Liver (tissue), 9 donors: ENCODE data around the gene PSMD1. TPM values are rescaled to one million over a fixed set of nuclear protein-coding genes. Genes with fewer than 3 reads are reported as not detected.

Experiments
- DNase-seq: peaks from one replicate; pipeline ENCODE4 v3.0.0-alpha.2; 2017; ENCODE audit warnings: low spot score
- H3K27ac ChIP-seq, 2 donors: one replicate each; pipeline ENCODE4 v1.7.0; 2013; ENCODE audit warnings: inconsistent platforms in 2 of 2, low read length in 2 of 2, control low read depth in 1 of 2, low read depth in 1 of 2, mild to moderate bottlenecking in 1 of 2
- H3K27me3 ChIP-seq, 4 donors: one replicate each; pipeline versions ENCODE4 v1.6.1 to v1.7.0; 2013; ENCODE audit warnings: low read length in 3 of 4, inconsistent platforms in 1 of 4, mild to moderate bottlenecking in 1 of 4, moderate library complexity in 1 of 4; ENCODE audit not compliant: control insufficient read depth in 4 of 4, insufficient read depth in 4 of 4
- H3K36me3 ChIP-seq, 4 donors: one replicate each; pipeline versions ENCODE4 v1.6.1 to v1.7.0; 2013; ENCODE audit warnings: low read length in 3 of 4, mild to moderate bottlenecking in 3 of 4, low read depth in 1 of 4, moderate library complexity in 1 of 4; ENCODE audit not compliant: control insufficient read depth in 4 of 4, insufficient read depth in 3 of 4
- H3K4me1 ChIP-seq, 4 donors: one replicate each; pipeline versions ENCODE4 v1.6.1 to v1.7.0; 2013; ENCODE audit warnings: low read length in 3 of 4, mild to moderate bottlenecking in 3 of 4, moderate library complexity in 1 of 4; ENCODE audit not compliant: control insufficient read depth in 4 of 4, insufficient read depth in 4 of 4
- H3K4me3 ChIP-seq, 3 donors: one replicate each; pipeline versions ENCODE4 v1.6.1 to v1.7.0; 2013; ENCODE audit warnings: low read length in 3 of 3, control low read depth in 1 of 3, low read depth in 1 of 3, mild to moderate bottlenecking in 1 of 3
- H3K9ac ChIP-seq, 2 donors: one replicate each; pipeline ENCODE4 v1.7.0; 2013; ENCODE audit warnings: low read length in 2 of 2, mild to moderate bottlenecking in 2 of 2, moderate library complexity in 2 of 2, control low read depth in 1 of 2, low read depth in 1 of 2
- H3K9me3 ChIP-seq, 4 donors: one replicate each; pipeline versions ENCODE4 v1.6.1 to v1.7.0; 2013; ENCODE audit warnings: low read length in 3 of 4; ENCODE audit not compliant: control insufficient read depth in 4 of 4
- EGR1 ChIP-seq, 2 donors: IDR thresholded peaks; 2 replicates each; pipeline ENCODE4 v1.6.1; 2016 to 2018; ENCODE audit warnings: antibody characterized with exemption in 2 of 2, low read depth in 2 of 2
- FOXA1 ChIP-seq: IDR thresholded peaks from 2 replicates; pipeline ENCODE4 v1.6.1; 2016; ENCODE audit warnings: antibody characterized with exemption
- FOXA2 ChIP-seq: IDR thresholded peaks from 2 replicates; pipeline ENCODE4 v1.6.1; 2016; ENCODE audit warnings: antibody characterized with exemption
- GABPA ChIP-seq, 2 donors: IDR thresholded peaks in 1 of 2; conservative IDR thresholded peaks in 1 of 2; 2 replicates each; pipeline ENCODE4 v1.6.1; 2016; ENCODE audit warnings: antibody characterized with exemption in 2 of 2, mild to moderate bottlenecking in 1 of 2, moderate library complexity in 1 of 2
- HNF4A ChIP-seq, 2 donors: conservative IDR thresholded peaks; 2 replicates each; pipeline ENCODE4 v1.6.1; 2016; ENCODE audit warnings: antibody characterized with exemption in 2 of 2, mild to moderate bottlenecking in 2 of 2
- HNF4G ChIP-seq: IDR thresholded peaks from 2 replicates; pipeline ENCODE4 v1.6.1; 2016; ENCODE audit warnings: antibody characterized with exemption
- JUND ChIP-seq, 2 donors: IDR thresholded peaks; 2 replicates each; pipeline ENCODE4 v1.6.1; 2016; ENCODE audit warnings: antibody characterized with exemption in 2 of 2
- NR2F2 ChIP-seq: IDR thresholded peaks from 2 replicates; pipeline ENCODE4 v1.6.1; 2016; ENCODE audit warnings: antibody characterized with exemption
- RAD21 ChIP-seq, 2 donors: IDR thresholded peaks; 2 replicates each; pipeline ENCODE4 v1.6.1; 2016; ENCODE audit warnings: antibody characterized with exemption in 2 of 2, mild to moderate bottlenecking in 2 of 2
- RXRA ChIP-seq, 2 donors: IDR thresholded peaks; 2 replicates each; pipeline ENCODE4 v1.6.1; 2017 to 2018; ENCODE audit warnings: antibody characterized with exemption in 2 of 2, mild to moderate bottlenecking in 1 of 2
- SP1 ChIP-seq: IDR thresholded peaks from 2 replicates; pipeline ENCODE4 v1.6.1; 2018; ENCODE audit warnings: antibody characterized with exemption, mild to moderate bottlenecking
- TAF1 ChIP-seq: conservative IDR thresholded peaks from 2 replicates; pipeline ENCODE4 v1.6.1; 2016; ENCODE audit warnings: antibody characterized with exemption, mild to moderate bottlenecking
- YY1 ChIP-seq: IDR thresholded peaks from 2 replicates; pipeline ENCODE4 v1.6.1; 2016; ENCODE audit warnings: antibody characterized with exemption, mild to moderate bottlenecking
- WGBS: extraction: QIAGEN DNeasy Blood & Tissue Kit; methylation state at CpG from one replicate; pipeline ENCODE4 v1.1.7; 2013; 5-methylcytosine and 5-hydroxymethylcytosine counted together
- polyA plus RNA-seq, 2 donors: library from polyadenylated mRNA; stranded (reverse) in 1 of 2; unstranded in 1 of 2; fragments of 200-250 nt in 1 of 2; fragments of >200 nt in 1 of 2; fragmentation: Nextera tagmentation in 1 of 2; extraction: Ambion mirVana in 1 of 2; gene quantifications; one replicate each; pipeline versions ENCODE4 v1.2.1 to v1.2.3, GENCODE V29; 2013 to 2015
- total RNA-seq, 2 donors: library from RNA; depleted of rRNA; stranded (reverse); fragments of >200 nt; gene quantifications; one replicate each; pipeline ENCODE4 v1.2.3, GENCODE V29; 2014
- TF ChIP-seq, protein P1 (sequence below): IDR thresholded peaks from 2 replicates; pipeline ENCODE4 v1.6.1; 2016; ENCODE audit warnings: antibody characterized with exemption, mild to moderate bottlenecking
- TF ChIP-seq, protein P2 (sequence below): IDR thresholded peaks from 2 replicates; pipeline ENCODE4 v1.6.1; 2016; ENCODE audit warnings: antibody characterized with exemption
- TF ChIP-seq, protein P3 (sequence below): IDR thresholded peaks from 2 replicates; pipeline ENCODE4 v1.6.1; 2016; ENCODE audit warnings: antibody characterized with exemption
- TF ChIP-seq, protein P4 (sequence below): IDR thresholded peaks from 2 replicates; pipeline ENCODE4 v1.6.1; 2016; ENCODE audit warnings: antibody characterized with exemption
- TF ChIP-seq, protein P5 (sequence below): fragments of 150-350 bp; IDR thresholded peaks from 2 replicates; pipeline ENCODE4 v1.5.1; 2017; ENCODE audit warnings: improper control_type of control experiment, low read depth, low read length; ENCODE audit not compliant: missing input control
- donor health status: healthy.
- donor health status: healthy.
- donor health status: healthy.
- donor health status: healthy.
- donor health status: healthy.

PSMD1 gene
- total and polyA plus RNA-seq, 4 donors = 31.7 to 83.3 (median 68.1) TPM

DNA sequence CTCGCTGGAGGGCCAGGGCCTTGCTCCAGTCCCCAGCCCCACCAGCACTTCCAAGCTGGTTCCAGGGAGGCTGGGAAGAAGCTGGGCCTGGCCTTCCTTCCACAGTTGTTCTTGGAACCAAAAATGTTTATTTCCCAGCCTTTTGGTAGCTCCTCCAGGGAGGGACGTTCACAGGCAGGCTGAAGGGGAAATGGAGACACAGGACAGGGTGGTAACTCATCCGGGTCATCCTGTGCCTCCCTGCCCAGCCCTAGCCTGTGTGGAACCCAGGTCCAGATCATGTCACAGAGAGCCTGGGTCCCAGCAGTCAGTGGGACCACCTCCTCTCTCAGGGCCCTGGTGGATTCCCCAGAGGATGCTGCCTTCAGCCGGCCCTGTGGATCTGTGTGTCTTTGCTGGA lies 129.2 kb downstream of the PSMD1 start:
- TF ChIP-seq, protein P1, sequence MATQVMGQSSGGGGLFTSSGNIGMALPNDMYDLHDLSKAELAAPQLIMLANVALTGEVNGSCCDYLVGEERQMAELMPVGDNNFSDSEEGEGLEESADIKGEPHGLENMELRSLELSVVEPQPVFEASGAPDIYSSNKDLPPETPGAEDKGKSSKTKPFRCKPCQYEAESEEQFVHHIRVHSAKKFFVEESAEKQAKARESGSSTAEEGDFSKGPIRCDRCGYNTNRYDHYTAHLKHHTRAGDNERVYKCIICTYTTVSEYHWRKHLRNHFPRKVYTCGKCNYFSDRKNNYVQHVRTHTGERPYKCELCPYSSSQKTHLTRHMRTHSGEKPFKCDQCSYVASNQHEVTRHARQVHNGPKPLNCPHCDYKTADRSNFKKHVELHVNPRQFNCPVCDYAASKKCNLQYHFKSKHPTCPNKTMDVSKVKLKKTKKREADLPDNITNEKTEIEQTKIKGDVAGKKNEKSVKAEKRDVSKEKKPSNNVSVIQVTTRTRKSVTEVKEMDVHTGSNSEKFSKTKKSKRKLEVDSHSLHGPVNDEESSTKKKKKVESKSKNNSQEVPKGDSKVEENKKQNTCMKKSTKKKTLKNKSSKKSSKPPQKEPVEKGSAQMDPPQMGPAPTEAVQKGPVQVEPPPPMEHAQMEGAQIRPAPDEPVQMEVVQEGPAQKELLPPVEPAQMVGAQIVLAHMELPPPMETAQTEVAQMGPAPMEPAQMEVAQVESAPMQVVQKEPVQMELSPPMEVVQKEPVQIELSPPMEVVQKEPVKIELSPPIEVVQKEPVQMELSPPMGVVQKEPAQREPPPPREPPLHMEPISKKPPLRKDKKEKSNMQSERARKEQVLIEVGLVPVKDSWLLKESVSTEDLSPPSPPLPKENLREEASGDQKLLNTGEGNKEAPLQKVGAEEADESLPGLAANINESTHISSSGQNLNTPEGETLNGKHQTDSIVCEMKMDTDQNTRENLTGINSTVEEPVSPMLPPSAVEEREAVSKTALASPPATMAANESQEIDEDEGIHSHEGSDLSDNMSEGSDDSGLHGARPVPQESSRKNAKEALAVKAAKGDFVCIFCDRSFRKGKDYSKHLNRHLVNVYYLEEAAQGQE = no peak
- TF ChIP-seq RXRA (IDR thresholded peaks at IDR 0.05) = no peak
- TF ChIP-seq, protein P2, sequence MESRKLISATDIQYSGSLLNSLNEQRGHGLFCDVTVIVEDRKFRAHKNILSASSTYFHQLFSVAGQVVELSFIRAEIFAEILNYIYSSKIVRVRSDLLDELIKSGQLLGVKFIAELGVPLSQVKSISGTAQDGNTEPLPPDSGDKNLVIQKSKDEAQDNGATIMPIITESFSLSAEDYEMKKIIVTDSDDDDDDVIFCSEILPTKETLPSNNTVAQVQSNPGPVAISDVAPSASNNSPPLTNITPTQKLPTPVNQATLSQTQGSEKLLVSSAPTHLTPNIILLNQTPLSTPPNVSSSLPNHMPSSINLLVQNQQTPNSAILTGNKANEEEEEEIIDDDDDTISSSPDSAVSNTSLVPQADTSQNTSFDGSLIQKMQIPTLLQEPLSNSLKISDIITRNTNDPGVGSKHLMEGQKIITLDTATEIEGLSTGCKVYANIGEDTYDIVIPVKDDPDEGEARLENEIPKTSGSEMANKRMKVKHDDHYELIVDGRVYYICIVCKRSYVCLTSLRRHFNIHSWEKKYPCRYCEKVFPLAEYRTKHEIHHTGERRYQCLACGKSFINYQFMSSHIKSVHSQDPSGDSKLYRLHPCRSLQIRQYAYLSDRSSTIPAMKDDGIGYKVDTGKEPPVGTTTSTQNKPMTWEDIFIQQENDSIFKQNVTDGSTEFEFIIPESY = no peak
- TF ChIP-seq FOXA2 = no peak
- TF ChIP-seq, protein P3, sequence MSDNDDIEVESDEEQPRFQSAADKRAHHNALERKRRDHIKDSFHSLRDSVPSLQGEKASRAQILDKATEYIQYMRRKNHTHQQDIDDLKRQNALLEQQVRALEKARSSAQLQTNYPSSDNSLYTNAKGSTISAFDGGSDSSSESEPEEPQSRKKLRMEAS = no peak
- TF ChIP-seq, protein P4, sequence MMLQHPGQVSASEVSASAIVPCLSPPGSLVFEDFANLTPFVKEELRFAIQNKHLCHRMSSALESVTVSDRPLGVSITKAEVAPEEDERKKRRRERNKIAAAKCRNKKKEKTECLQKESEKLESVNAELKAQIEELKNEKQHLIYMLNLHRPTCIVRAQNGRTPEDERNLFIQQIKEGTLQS = no peak
- no peak for TF ChIP-seq EGR1 (IDR thresholded peaks at IDR 0.05; ENCODE audit: low read depth in 2 of 2)
- no peak for TF ChIP-seq SP1
- no peak for DNase-seq
- peaks cover 0 to 9% (median 3%) of the 10 kb centered on the region in 4 donors for H3K4me1 ChIP-seq
- no peaks in the 10 kb centered on the region for H3K36me3 ChIP-seq
- H3K27ac ChIP-seq = peak overlapping the region; percentile 10 to 17
- no peak overlapping the region for H3K9ac ChIP-seq
- no peaks in the 10 kb centered on the region for H3K9me3 ChIP-seq
- H3K4me3 ChIP-seq = no peak overlapping the region
- WGBS = 85% methylated on average over 4 of the region's 4 CpGs
- no peaks in the 10 kb centered on the region for H3K27me3 ChIP-seq

DNA sequence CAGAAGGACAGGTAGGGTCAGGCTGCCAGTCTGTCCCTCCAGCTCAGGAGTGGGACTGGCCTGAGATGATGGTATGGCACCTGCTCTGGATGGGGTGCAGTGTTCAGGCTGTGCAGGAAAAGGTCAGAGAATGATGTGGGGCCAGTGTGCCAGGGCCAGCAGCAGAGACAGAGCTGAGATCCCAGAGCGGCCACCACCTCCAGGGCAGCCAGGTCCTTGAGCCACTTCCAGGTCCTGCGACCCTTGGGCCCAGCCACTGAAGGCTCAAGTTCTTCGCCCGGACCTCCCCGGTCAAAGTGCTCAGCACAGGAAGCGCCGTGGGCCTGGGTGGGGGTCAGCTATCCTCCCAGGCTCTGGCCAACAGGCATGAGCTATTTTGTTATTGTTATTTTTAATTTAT lies 129.7 kb downstream of the PSMD1 start:
- no peak for DNase-seq
- H3K27ac ChIP-seq = peak overlapping the region in 1 of 2 donors; percentile 17
- no peaks in the 10 kb centered on the region for H3K36me3 ChIP-seq
- H3K4me3 ChIP-seq = no peak overlapping the region
- H3K27me3 ChIP-seq = no peaks in the 10 kb centered on the region
- no peaks in the 10 kb centered on the region for H3K9me3 ChIP-seq
- no peak overlapping the region for H3K9ac ChIP-seq
- peaks cover 0 to 11% (median 5%) of the 10 kb centered on the region in 4 donors for H3K4me1 ChIP-seq
- WGBS = 84% methylated on average over 7 of the region's 7 CpGs
- TF ChIP-seq TAF1 = no peak
- TF ChIP-seq SP1 = no peak
- no peak for TF ChIP-seq RAD21 (IDR thresholded peaks at IDR 0.05)
- TF ChIP-seq, protein P3 = no peak
- TF ChIP-seq RXRA (IDR thresholded peaks at IDR 0.05) = no peak
- no peak for TF ChIP-seq YY1
- TF ChIP-seq EGR1 (IDR thresholded peaks at IDR 0.05; ENCODE audit: low read depth in 2 of 2) = no peak
- TF ChIP-seq, protein P5, sequence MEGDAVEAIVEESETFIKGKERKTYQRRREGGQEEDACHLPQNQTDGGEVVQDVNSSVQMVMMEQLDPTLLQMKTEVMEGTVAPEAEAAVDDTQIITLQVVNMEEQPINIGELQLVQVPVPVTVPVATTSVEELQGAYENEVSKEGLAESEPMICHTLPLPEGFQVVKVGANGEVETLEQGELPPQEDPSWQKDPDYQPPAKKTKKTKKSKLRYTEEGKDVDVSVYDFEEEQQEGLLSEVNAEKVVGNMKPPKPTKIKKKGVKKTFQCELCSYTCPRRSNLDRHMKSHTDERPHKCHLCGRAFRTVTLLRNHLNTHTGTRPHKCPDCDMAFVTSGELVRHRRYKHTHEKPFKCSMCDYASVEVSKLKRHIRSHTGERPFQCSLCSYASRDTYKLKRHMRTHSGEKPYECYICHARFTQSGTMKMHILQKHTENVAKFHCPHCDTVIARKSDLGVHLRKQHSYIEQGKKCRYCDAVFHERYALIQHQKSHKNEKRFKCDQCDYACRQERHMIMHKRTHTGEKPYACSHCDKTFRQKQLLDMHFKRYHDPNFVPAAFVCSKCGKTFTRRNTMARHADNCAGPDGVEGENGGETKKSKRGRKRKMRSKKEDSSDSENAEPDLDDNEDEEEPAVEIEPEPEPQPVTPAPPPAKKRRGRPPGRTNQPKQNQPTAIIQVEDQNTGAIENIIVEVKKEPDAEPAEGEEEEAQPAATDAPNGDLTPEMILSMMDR = no peak
- TF ChIP-seq NR2F2 = no peak
- TF ChIP-seq JUND (IDR thresholded peaks at IDR 0.05) = no peak
- TF ChIP-seq GABPA (IDR thresholded peaks at IDR 0.05 in 1 of 2, conservative IDR thresholded peaks at IDR 0.05 in 1 of 2) = no peak
- no peak for TF ChIP-seq FOXA1
- no peak for TF ChIP-seq HNF4A (conservative IDR thresholded peaks at IDR 0.05)
- TF ChIP-seq, protein P2 = no peak
- no peak for TF ChIP-seq HNF4G
- TF ChIP-seq, protein P1 = no peak
